ENCODE results near the gene ZP3.
"Not testable (repeated sequence)": the region's sequence is repeated elsewhere in the genome, so short reads cannot be mapped to it uniquely, and the experiment has no call there.

Gene ZP3

GRCh38 chr7:76407718-76408117 lies 17.0 kb upstream of the ZP3 start:
- H3K9me3 ChIP-seq (ENCODE audit: control insufficient read depth in 1 of 2, low read length in 2 of 2) = no peaks in the 10 kb centered on the region
- H3K27ac ChIP-seq (ENCODE audit: low read length) = no peak overlapping the region
- H3K36me3 ChIP-seq (ENCODE audit: control insufficient read depth in 1 of 2, insufficient read depth in 2 of 2, low read length in 2 of 2) = no peaks in the 10 kb centered on the region
- H3K4me3 ChIP-seq (ENCODE audit: low read depth in 1 of 2, low read length in 2 of 2) = no peak overlapping the region
- H3K27me3 ChIP-seq (ENCODE audit: low read depth, low read length) = no peaks in the 10 kb centered on the region
- no peaks in the 10 kb centered on the region for H3K4me1 ChIP-seq (ENCODE audit: control insufficient read depth in 1 of 2, insufficient read depth in 2 of 2, low read length in 2 of 2)

- H3K27me3 ChIP-seq (ENCODE audit: low read depth, low read length) = no peaks in the 10 kb centered on the region
- no peak overlapping the region for H3K4me3 ChIP-seq (ENCODE audit: low read depth in 1 of 2, low read length in 2 of 2)
- no peaks in the 10 kb centered on the region for H3K36me3 ChIP-seq (ENCODE audit: control insufficient read depth in 1 of 2, insufficient read depth in 2 of 2, low read length in 2 of 2)
- H3K27ac ChIP-seq (ENCODE audit: low read length) = no peak overlapping the region
- no peaks in the 10 kb centered on the region for H3K4me1 ChIP-seq (ENCODE audit: control insufficient read depth in 1 of 2, insufficient read depth in 2 of 2, low read length in 2 of 2)
- no peaks in the 10 kb centered on the region for H3K9me3 ChIP-seq (ENCODE audit: control insufficient read depth in 1 of 2, low read length in 2 of 2)
Observed at GRCh38 chr7:76408121-76408560, 16.6 kb upstream of the ZP3 start.

DNA sequence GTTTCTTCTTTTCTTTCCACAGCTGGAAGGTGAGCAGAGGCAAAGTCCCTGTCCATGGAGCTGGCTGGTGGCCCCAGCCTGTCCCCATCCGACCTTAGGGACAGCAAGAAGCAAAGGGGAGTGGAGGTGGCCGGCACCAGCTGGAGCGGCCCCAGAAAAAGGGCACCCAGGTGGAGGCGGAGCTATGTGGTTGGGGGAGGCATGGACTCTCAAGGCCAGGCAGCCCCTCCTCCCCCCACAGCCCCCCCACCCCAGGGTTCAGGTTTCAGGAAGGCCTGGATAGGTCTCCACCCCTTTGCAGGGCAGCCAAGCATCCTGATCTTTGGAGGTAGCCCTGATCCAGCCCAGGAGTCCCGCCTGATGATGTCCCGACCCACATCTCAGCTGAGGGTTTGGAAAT lies 15.2 kb upstream of the ZP3 start, which contains the start of gene SSC4D:
Gene SSC4D, minus strand, starts transcription at position 161 of the 400 bp plus-strand sequence. CDS start 5,258 bp downstream, outside the sequence.
- H3K4me1 ChIP-seq (ENCODE audit: control insufficient read depth in 1 of 2, insufficient read depth in 2 of 2, low read length in 2 of 2) = no peaks in the 10 kb centered on the region

GRCh38 chr7:76411626-76412025 lies 13.1 kb upstream of the ZP3 start:
- Histone ChIP-seq H3K9me3 (ENCODE audit: control insufficient read depth in 1 of 2, low read length in 2 of 2) (no peaks in the 10 kb centered on the region), H3K4me3 (ENCODE audit: low read depth in 1 of 2, low read length in 2 of 2) (no peak overlapping the region), H3K27me3 (ENCODE audit: low read depth, low read length) (no peaks in the 10 kb centered on the region), H3K4me1 (ENCODE audit: control insufficient read depth in 1 of 2, insufficient read depth in 2 of 2, low read length in 2 of 2) (no peaks in the 10 kb centered on the region), H3K36me3 (ENCODE audit: control insufficient read depth in 1 of 2, insufficient read depth in 2 of 2, low read length in 2 of 2) (no peaks in the 10 kb centered on the region), H3K27ac (ENCODE audit: low read length) (no peak overlapping the region)

More for the DNA sequence above, 15.2 kb upstream of the ZP3 start, which contains the start of gene SSC4D:
- Histone ChIP-seq H3K4me3 (ENCODE audit: low read depth in 1 of 2, low read length in 2 of 2) (no peak within 1 kb of the TSS), H3K9me3 (ENCODE audit: control insufficient read depth in 1 of 2, low read length in 2 of 2) (no peaks in the 10 kb centered on the region), H3K27ac (ENCODE audit: low read length) (no peak within 1 kb of the TSS), H3K36me3 (ENCODE audit: control insufficient read depth in 1 of 2, insufficient read depth in 2 of 2, low read length in 2 of 2) (no peaks in the 10 kb centered on the region), H3K27me3 (ENCODE audit: low read depth, low read length) (no peaks in the 10 kb centered on the region)

GRCh38 chr7:76412249-76412648 lies 12.5 kb upstream of the ZP3 start:
- Histone ChIP-seq H3K4me3 (ENCODE audit: low read depth in 1 of 2, low read length in 2 of 2) (no peak overlapping the region), H3K27me3 (ENCODE audit: low read depth, low read length) (no peaks in the 10 kb centered on the region), H3K27ac (ENCODE audit: low read length) (no peak overlapping the region), H3K4me1 (ENCODE audit: control insufficient read depth in 1 of 2, insufficient read depth in 2 of 2, low read length in 2 of 2) (no peaks in the 10 kb centered on the region), H3K9me3 (ENCODE audit: control insufficient read depth in 1 of 2, low read length in 2 of 2) (no peaks in the 10 kb centered on the region), H3K36me3 (ENCODE audit: control insufficient read depth in 1 of 2, insufficient read depth in 2 of 2, low read length in 2 of 2) (no peaks in the 10 kb centered on the region)

DNA sequence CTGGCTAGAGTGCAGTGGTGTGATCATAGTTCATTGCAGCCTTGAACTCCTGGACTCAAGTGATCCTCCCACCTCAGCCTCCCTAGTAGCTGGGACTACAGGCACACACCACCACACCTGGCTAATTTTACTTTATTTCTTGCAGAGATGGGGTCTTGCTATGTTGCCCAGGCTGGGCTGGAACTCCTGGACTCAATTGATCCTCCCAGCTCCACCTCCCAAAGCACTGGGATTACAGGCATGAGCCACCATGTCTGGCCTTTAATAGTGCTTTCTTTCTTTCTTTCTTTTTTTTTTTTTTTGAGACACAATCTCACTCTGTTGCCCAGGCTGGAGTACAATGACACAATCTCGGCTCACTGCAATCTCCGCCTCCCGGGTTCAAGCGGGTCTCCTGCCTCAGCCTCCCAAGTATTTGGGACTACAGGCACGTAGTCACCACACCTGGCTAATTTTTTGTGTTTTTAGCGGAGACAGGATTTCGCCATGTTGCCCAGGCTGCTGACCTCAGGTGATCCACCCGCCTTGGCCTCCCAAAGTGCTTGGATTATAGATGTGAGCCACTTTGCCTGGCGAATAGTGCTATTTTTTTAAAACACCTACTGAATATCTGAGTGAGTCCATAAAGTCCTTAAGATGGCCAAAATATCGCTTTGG lies 7.0 kb upstream of the ZP3 start:
- H3K27me3 ChIP-seq (ENCODE audit: low read depth, low read length) = not testable (repeated sequence)

DNA sequence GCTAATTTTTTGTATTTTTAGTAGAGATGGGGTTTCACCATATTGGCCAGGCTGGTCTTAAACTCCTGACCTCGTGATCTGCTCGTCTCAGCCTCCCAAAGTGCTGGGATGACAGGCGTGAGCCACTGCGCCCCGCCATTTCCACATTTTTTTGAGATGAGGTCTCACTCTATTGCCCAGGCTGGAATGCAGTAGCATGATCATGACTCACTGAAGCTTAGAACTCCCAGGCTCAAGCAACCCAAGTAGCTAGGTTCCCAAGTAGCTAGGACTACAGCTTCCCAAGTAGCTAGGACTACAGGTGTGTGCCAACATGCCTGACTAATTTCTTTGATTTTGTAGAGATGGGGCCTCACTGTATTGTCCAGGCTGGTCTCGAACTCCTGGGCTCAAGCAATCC lies 3.7 kb upstream of the ZP3 start:
- not testable (repeated sequence) for H3K4me1 ChIP-seq (ENCODE audit: control insufficient read depth in 1 of 2, insufficient read depth in 2 of 2, low read length in 2 of 2); H3K9me3 ChIP-seq (ENCODE audit: control insufficient read depth in 1 of 2, low read length in 2 of 2); H3K27me3 ChIP-seq (ENCODE audit: low read depth, low read length)

More for the DNA sequence above, 7.0 kb upstream of the ZP3 start:
- H3K9me3 ChIP-seq (ENCODE audit: control insufficient read depth in 1 of 2, low read length in 2 of 2); H3K27ac ChIP-seq (ENCODE audit: low read length); H3K4me1 ChIP-seq (ENCODE audit: control insufficient read depth in 1 of 2, insufficient read depth in 2 of 2, low read length in 2 of 2); H3K36me3 ChIP-seq (ENCODE audit: control insufficient read depth in 1 of 2, insufficient read depth in 2 of 2, low read length in 2 of 2); H3K4me3 ChIP-seq (ENCODE audit: low read depth in 1 of 2, low read length in 2 of 2): not testable (repeated sequence)

GRCh38 chr7:76423666-76424412 lies 911 bp upstream of the ZP3 start:
- no peaks in the 10 kb centered on the region for H3K4me1 ChIP-seq (ENCODE audit: control insufficient read depth in 1 of 2, insufficient read depth in 2 of 2, low read length in 2 of 2)
- H3K4me3 ChIP-seq (ENCODE audit: low read depth in 1 of 2, low read length in 2 of 2) = no peak overlapping the region
- H3K27ac ChIP-seq (ENCODE audit: low read length) = no peak overlapping the region
- H3K36me3 ChIP-seq (ENCODE audit: control insufficient read depth in 1 of 2, insufficient read depth in 2 of 2, low read length in 2 of 2) = no peaks in the 10 kb centered on the region
- H3K27me3 ChIP-seq (ENCODE audit: low read depth, low read length) = no peaks in the 10 kb centered on the region
- no peaks in the 10 kb centered on the region for H3K9me3 ChIP-seq (ENCODE audit: control insufficient read depth in 1 of 2, low read length in 2 of 2)

More for the DNA sequence above, 3.7 kb upstream of the ZP3 start:
- H3K27ac ChIP-seq (ENCODE audit: low read length); H3K36me3 ChIP-seq (ENCODE audit: control insufficient read depth in 1 of 2, insufficient read depth in 2 of 2, low read length in 2 of 2); H3K4me3 ChIP-seq (ENCODE audit: low read depth in 1 of 2, low read length in 2 of 2): not testable (repeated sequence)

- H3K4me1 ChIP-seq (ENCODE audit: control insufficient read depth in 1 of 2, insufficient read depth in 2 of 2, low read length in 2 of 2) = no peaks in the 10 kb centered on the region
- H3K27ac ChIP-seq (ENCODE audit: low read length) = no peak overlapping the region
- no peaks in the 10 kb centered on the region for H3K36me3 ChIP-seq (ENCODE audit: control insufficient read depth in 1 of 2, insufficient read depth in 2 of 2, low read length in 2 of 2)
- no peaks in the 10 kb centered on the region for H3K9me3 ChIP-seq (ENCODE audit: control insufficient read depth in 1 of 2, low read length in 2 of 2)
- H3K4me3 ChIP-seq (ENCODE audit: low read depth in 1 of 2, low read length in 2 of 2) = no peak overlapping the region
- no peaks in the 10 kb centered on the region for H3K27me3 ChIP-seq (ENCODE audit: low read depth, low read length)
Observed at GRCh38 chr7:76425156-76425555, 406 bp downstream of the ZP3 start.

DNA sequence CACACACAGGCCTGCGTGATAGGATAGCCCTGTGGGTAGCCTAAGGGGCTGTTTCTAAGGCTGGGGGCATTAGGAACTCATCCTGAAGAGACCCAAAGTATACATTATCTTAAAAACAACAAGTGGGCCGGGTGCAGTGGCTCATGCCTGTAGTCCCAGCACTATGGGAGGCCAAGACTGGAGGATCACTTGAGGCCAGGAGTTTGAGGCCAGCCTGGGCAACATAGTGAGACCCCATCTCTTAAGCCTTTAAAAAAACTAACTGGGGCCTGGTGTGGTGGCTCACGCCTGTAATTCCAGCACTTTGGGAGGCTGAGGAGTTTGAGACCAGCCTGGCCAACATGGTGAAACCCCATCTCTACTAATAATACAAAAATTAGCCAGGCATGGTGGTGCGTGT lies 808 bp downstream of the ZP3 start:
- H3K27me3 ChIP-seq (ENCODE audit: low read depth, low read length); H3K4me3 ChIP-seq (ENCODE audit: low read depth in 1 of 2, low read length in 2 of 2); H3K27ac ChIP-seq (ENCODE audit: low read length); H3K36me3 ChIP-seq (ENCODE audit: control insufficient read depth in 1 of 2, insufficient read depth in 2 of 2, low read length in 2 of 2); H3K4me1 ChIP-seq (ENCODE audit: control insufficient read depth in 1 of 2, insufficient read depth in 2 of 2, low read length in 2 of 2); H3K9me3 ChIP-seq (ENCODE audit: control insufficient read depth in 1 of 2, low read length in 2 of 2): not testable (repeated sequence)

GRCh38 chr7:76426246-76426645 lies 1.5 kb downstream of the ZP3 start:
- H3K9me3 ChIP-seq (ENCODE audit: control insufficient read depth in 1 of 2, low read length in 2 of 2) = no peaks in the 10 kb centered on the region
- no peaks in the 10 kb centered on the region for H3K27me3 ChIP-seq (ENCODE audit: low read depth, low read length)
- H3K4me1 ChIP-seq (ENCODE audit: control insufficient read depth in 1 of 2, insufficient read depth in 2 of 2, low read length in 2 of 2) = no peaks in the 10 kb centered on the region
- no peak overlapping the region for H3K27ac ChIP-seq (ENCODE audit: low read length)
- no peaks in the 10 kb centered on the region for H3K36me3 ChIP-seq (ENCODE audit: control insufficient read depth in 1 of 2, insufficient read depth in 2 of 2, low read length in 2 of 2)
- H3K4me3 ChIP-seq (ENCODE audit: low read depth in 1 of 2, low read length in 2 of 2) = no peak overlapping the region
